Right cardiac atrium (tissue), 5 donors: ENCODE measurements around the gene DPM1. TPM values are rescaled to one million over a fixed set of nuclear protein-coding genes. Genes with fewer than 3 reads are reported as not detected.

Experiments used
- ATAC-seq, 2 donors: fragments of 200-7000 bp; cut with Tn5 transposase; one replicate each; pipeline versions ENCODE4 v1.8.0 to v1.9.1; 2020; ENCODE audit warnings: moderate library complexity in 2 of 2, mild to moderate bottlenecking in 1 of 2
- DNase-seq, 3 donors: peaks; one replicate each; pipeline ENCODE4 v3.0.0-alpha.2; 2020
- H3K27ac ChIP-seq: one replicate; pipeline ENCODE4 v1.5.1; 2013; ENCODE audit warnings: mild to moderate bottlenecking, low read length, control low read depth, moderate library complexity
- H3K27me3 ChIP-seq: one replicate; pipeline ENCODE4 v1.6.1; 2013; ENCODE audit not compliant: control insufficient read depth, insufficient read depth
- H3K4me1 ChIP-seq: one replicate; pipeline ENCODE4 v1.6.1; 2013; ENCODE audit warnings: low read length; ENCODE audit not compliant: control insufficient read depth, insufficient read depth
- H3K4me3 ChIP-seq: one replicate; pipeline ENCODE4 v1.5.1; 2013; ENCODE audit warnings: low read length, control low read depth
- H3K9me3 ChIP-seq: one replicate; pipeline ENCODE4 v1.6.1; 2013; ENCODE audit warnings: low read length; ENCODE audit not compliant: control insufficient read depth
- WGBS: extraction: QIAGEN DNeasy Blood & Tissue Kit; methylation state at CpG from one replicate; pipeline ENCODE4 v1.1.7; 2013; 5-methylcytosine and 5-hydroxymethylcytosine counted together
- intact Hi-C, 4 donors: fragments of 100-400 bp; cut with DNase I; formaldehyde crosslinking; loops; one replicate each; pipeline versions ENCODE4 v1.11.0 to v1.14.0; 2022 to 2023
- polyA plus RNA-seq: library from polyadenylated mRNA; stranded (reverse); fragments of 200-250 nt; gene quantifications from one replicate; pipeline ENCODE4 v1.2.3, GENCODE V29; 2013
- total RNA-seq, 4 donors: library from RNA; stranded (reverse); fragmentation: NEBNext Ultra II Directional; extraction: Animal tissue kit (Norgen Biotek cat#: 25700); gene quantifications; one replicate each; pipeline ENCODE4 v1.2.1, GENCODE V29; 2021
- donor health status: healthy with polysubstance abuse.
- donor health status: DM: no; HTN: yes; CAD: no.
- donor health status: DM: no; HTN: no; CAD: no.
- donor health status: DM: no; HTN: yes; CAD: no; lungs with severe emphysema.
- donor health status: DM: yes; HTN: yes; CAD: no.

The DPM1 gene
- total and polyA plus RNA-seq, 5 donors: 36.1 to 61.2 (median 41.0) TPM

DNA sequence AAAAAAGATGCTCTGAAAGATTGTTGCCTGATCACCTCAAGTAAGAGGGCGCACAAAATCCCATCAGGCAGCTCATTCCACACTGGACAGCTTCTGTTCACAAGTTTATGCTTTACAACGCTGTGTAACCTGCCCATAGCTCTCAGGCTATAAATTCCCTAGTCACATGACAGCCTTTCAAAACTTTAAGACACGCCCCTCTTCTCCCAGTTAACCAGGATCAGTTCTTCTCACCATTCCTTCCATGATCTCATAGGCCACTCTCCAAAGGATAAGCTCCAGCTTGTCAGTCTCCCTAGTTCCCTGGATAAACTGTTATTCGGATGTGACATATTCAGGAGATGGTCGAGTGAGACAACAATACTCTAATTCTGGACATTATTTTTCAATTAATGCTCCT is 42.1 kb downstream of the DPM1 start:
- Histone ChIP-seq H3K4me3 (no peak overlapping the region), H3K9me3 (no peaks in the 10 kb centered on the region), H3K27me3 (no peaks in the 10 kb centered on the region), H3K27ac (peak overlapping the region; percentile 48), H3K4me1 (peaks cover 10% of the 10 kb centered on the region)
- ATAC-seq (peak; percentile 71 to 74), DNase-seq (no peak)
- intact Hi-C loops: no loop called here
- WGBS: 43% methylated on average over 5 of the region's 5 CpGs

DNA sequence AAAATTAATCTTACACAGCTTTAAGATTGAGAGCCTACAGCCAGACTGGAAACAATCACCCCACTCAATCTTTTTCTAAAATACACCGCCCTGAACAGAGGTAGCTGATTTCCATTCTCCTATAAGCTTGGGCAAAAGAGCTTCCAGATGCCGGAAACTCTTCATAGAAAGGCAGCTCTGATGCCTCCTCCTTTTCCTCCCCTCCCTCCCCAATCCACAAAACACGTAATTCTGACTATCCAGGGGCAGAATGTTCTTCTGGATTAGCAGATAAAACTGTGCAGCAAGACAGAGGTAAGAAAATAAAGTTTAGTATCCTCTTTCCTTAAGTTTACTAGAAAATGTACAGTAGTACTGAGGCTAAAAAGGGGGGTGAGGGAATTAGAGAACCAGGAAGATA is 42.9 kb downstream of the DPM1 start:
- H3K27ac ChIP-seq: no peak overlapping the region
- no peak for DNase-seq
- H3K4me3 ChIP-seq: no peak overlapping the region
- peak in 1 of 2 donors; percentile 69 for ATAC-seq
- intact Hi-C loops: no loop called here
- H3K9me3 ChIP-seq: no peaks in the 10 kb centered on the region
- H3K4me1 ChIP-seq: peaks cover 10% of the 10 kb centered on the region
- 26% methylated on average over 3 of the region's 3 CpGs for WGBS
- H3K27me3 ChIP-seq: no peaks in the 10 kb centered on the region

DNA sequence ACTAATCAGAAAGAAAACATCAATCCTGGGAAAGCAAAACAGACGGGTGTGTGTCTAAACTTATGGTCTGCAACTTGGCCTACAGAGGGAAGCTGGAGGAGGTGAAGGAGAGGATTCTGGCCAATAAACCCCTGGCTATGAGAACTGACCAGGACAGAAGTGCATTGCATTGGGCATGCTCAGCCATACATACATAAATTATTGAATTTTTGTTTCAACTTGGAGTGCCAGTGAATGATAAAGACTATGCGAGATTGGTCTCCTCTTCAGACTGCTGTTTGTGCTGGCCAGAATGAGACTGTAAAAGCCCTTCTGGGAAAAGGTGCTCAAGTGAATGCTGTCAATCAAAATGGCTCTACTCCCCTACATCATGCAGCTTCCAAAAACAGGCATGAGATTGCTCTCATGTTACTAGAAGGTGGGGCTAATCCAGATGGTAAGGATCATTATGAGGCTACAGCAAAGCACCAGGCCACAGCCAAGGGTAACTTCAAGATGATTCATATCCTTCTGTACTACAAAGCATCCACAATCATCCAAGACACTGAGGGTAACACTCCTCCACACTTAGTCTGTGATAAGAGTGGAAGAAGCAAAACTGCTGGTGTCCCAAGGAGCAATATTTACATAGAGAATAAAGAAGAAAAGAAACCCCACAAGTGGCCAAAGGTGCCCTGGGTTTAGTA is 44.5 kb downstream of the DPM1 start:
- peaks cover 10% of the 10 kb centered on the region for H3K4me1 ChIP-seq
- H3K27ac ChIP-seq: no peak overlapping the region
- no peaks in the 10 kb centered on the region for H3K27me3 ChIP-seq
- ATAC-seq (peak in 1 of 2 donors; percentile 79), DNase-seq (no peak)
- WGBS: 52% methylated on average over 2 of the region's 2 CpGs
- intact Hi-C loops: no loop called here
- H3K4me3 ChIP-seq: no peak overlapping the region
- no peaks in the 10 kb centered on the region for H3K9me3 ChIP-seq

DNA sequence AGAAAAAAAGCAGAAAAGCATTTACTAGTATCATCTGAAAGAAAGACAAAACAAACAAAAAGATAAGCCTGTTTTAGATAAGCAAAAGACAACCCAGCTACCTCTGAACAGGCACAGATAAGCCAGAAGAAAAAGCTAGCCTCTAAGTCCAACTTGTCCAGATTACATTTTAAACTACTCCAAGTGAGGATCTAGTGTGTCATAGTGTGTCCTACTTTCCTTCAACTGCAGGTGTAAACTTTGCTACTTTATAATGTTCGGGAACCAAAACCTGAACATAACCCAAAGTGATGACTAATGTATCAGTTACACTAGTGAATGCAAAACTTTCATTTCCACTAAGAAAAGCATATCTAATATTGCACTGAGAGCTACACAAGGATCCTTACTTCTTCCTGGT is 46.6 kb downstream of the DPM1 start:
- WGBS: 70% methylated on average over 1 of the region's 1 CpG
- ATAC-seq: no peak

DNA sequence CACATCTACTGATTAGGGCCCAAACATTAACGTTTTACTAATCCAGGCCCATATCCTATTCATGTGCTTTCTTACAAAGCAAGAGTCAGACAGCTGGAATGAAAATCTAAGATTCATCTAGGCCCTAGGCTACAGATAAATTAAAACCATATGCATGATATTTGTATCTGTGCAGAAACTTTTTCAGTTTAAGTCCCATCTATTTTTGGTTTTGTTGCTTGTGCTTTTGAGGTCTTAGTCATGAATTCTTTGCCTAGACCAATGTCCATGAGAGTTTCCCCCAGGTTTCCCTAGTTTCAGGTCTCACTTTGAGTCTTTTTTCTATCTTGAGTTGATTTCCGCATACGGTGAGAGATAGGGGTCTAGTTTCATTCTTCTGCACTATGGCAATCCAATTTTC is 47.3 kb downstream of the DPM1 start:
- intact Hi-C loops: no loop called here
- WGBS: 58% methylated on average over 3 of the region's 3 CpGs

More for the DNA sequence above, 46.6 kb downstream of the DPM1 start:
- H3K4me3 ChIP-seq: no peak overlapping the region
- no peaks in the 10 kb centered on the region for H3K27me3 ChIP-seq
- DNase-seq: no peak
- H3K27ac ChIP-seq: no peak overlapping the region
- peaks cover 8% of the 10 kb centered on the region for H3K4me1 ChIP-seq
- intact Hi-C loops: no loop called here
- H3K9me3 ChIP-seq: no peaks in the 10 kb centered on the region

DNA sequence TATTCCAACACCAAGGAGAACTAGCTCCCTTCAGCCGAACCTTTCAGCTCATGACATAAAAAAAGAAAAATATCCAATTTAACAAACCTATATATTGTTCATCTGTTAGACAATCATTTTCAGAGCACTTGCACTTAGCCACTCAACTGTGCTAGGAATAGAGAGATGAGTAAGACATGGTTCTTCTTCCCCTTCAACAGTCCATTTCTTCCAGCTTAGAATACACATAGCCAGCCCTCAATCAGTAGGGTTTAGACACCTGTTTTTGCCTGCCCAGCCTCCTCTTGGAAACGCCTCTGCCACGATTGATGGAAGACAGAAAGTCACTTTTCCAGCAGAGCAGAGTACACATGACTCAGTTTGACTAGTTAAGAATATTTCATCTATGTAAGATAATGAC is 48.9 kb downstream of the DPM1 start:
- no peak for DNase-seq
- no peak overlapping the region for H3K27ac ChIP-seq
- no peaks in the 10 kb centered on the region for H3K27me3 ChIP-seq
- intact Hi-C loops: no loop called here
- WGBS: 82% methylated on average over 3 of the region's 3 CpGs
- peaks cover 8% of the 10 kb centered on the region for H3K4me1 ChIP-seq
- ATAC-seq: no peak
- H3K4me3 ChIP-seq: no peak overlapping the region
- no peaks in the 10 kb centered on the region for H3K9me3 ChIP-seq

More for the DNA sequence above, 47.3 kb downstream of the DPM1 start:
- Histone ChIP-seq H3K4me1 (peaks cover 8% of the 10 kb centered on the region), H3K9me3 (no peaks in the 10 kb centered on the region), H3K27ac (no peak overlapping the region), H3K27me3 (no peaks in the 10 kb centered on the region), H3K4me3 (no peak overlapping the region)
- DNase-seq (no peak), ATAC-seq (no peak)

DNA sequence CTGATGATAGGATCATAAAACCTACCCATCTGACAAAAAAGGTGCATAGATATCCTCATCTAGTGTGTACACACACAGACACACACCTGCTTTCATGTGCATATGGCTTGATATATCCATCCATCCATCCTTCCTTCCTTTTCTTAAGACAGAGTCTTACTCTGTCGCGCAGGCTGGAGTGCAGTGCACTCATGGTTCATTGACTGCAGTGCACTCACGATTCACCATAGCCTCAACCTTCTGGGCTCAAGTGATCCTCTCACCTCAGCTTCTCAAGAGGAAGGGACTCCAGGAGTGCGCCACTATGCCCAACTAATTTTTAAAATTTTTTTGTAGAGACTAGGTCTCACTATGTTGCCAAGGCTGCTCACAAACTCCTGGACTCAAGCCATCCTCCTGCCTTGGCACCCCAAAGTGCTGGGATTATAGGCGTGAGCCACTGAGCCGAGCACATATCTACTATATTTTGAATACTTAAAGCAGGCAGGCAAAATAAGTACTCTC is 54.2 kb downstream of the DPM1 start:
- no peaks in the 10 kb centered on the region for H3K27me3 ChIP-seq
- no peak overlapping the region for H3K27ac ChIP-seq
- ATAC-seq (peak; percentile 48 to 50), DNase-seq (peak in 1 of 3 donors; percentile 55)
- no peak overlapping the region for H3K4me3 ChIP-seq
- 65% methylated on average over 6 of the region's 6 CpGs for WGBS
- peaks cover 4% of the 10 kb centered on the region for H3K4me1 ChIP-seq
- intact Hi-C loops: no loop called here
- no peaks in the 10 kb centered on the region for H3K9me3 ChIP-seq

DNA sequence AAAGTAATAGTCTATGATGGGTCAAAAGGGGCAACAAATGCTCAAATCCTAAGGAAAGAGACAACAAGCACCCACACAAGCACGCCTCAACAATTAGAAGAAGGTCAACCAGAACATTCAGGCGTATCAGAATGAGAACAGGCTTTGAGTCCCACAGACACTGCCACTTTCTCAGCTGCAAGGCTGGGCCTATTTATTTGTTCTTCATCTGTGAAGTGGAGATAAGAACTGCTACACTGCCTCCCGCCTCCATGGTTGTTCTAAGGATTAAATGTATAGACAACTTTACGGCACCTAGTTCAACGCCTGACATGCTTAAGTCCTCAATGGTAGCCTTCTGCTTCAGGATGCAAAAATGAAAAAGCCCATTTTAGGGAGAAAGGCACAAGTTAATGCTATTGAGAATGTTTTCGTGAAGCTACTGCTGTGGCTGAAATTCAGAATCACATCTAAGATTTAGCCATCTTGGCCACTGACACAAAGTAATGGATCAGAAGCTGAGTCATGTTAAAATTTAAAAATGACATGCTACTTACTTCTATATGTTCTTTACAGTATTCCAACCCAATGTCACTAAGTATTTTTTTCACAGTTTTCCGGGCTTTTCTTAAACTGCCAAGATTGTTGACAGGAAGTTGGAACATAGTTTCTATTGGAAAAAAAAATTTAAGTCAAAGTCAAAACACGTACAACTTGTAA is 54.8 kb downstream of the DPM1 start:
- WGBS: 71% methylated on average over 8 of the region's 8 CpGs
- H3K4me1 ChIP-seq: peaks cover 4% of the 10 kb centered on the region
- no peaks in the 10 kb centered on the region for H3K27me3 ChIP-seq
- no peak overlapping the region for H3K4me3 ChIP-seq
- intact Hi-C loops: no loop called here
- H3K27ac ChIP-seq: no peak overlapping the region
- DNase-seq: no peak
- no peaks in the 10 kb centered on the region for H3K9me3 ChIP-seq
- ATAC-seq: no peak

DNA sequence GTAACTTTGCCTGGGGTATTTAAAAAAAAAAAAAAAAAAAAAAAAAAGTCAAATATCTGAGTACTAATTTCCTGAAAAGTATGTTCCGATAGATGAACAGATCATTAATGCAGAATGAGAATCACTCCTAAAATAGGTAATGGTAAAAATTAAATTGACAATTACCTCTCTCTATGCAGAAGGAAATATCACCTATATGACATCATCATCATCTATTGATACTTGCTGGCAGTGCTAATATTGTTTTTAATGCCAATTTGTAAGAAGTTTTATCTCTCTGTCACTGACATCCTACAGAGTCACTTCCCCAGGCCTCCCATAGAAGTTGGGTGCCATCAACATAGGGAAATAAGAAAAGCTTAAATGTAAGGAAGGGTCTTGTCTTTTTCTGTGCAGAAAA is 57.0 kb downstream of the DPM1 start:
- WGBS: 91% methylated on average over 1 of the region's 1 CpG
- DNase-seq (no peak), ATAC-seq (no peak)
- Histone ChIP-seq H3K4me1 (peaks cover 4% of the 10 kb centered on the region), H3K27me3 (no peaks in the 10 kb centered on the region), H3K4me3 (no peak overlapping the region), H3K9me3 (no peaks in the 10 kb centered on the region), H3K27ac (no peak overlapping the region)
- intact Hi-C loops: no loop called here

DNA sequence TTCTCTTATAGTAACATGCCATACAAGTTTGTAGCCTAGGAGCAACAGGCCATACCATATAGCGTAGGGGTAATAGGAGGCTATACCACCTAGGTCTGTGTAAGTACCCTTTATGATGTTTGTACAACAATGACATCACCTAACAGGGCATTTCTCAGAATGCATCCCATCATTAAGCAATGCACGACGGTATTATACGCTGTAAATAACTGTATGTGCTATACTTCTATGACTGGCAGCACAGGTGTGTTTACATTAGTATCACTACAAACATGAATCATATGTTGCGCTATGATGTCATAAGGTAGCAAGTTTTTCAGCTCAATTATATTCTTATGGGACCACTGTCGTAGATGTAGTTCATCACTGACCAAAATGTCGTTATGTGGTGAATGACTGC is 58.1 kb downstream of the DPM1 start:
- WGBS: 96% methylated on average over 7 of the region's 7 CpGs
- H3K27ac ChIP-seq: no peak overlapping the region
- no peak for ATAC-seq
- no peak overlapping the region for H3K4me3 ChIP-seq
- intact Hi-C loops: no loop called here
- H3K9me3 ChIP-seq: no peaks in the 10 kb centered on the region
- DNase-seq: no peak
- peaks cover 2% of the 10 kb centered on the region for H3K4me1 ChIP-seq
- no peaks in the 10 kb centered on the region for H3K27me3 ChIP-seq

DNA sequence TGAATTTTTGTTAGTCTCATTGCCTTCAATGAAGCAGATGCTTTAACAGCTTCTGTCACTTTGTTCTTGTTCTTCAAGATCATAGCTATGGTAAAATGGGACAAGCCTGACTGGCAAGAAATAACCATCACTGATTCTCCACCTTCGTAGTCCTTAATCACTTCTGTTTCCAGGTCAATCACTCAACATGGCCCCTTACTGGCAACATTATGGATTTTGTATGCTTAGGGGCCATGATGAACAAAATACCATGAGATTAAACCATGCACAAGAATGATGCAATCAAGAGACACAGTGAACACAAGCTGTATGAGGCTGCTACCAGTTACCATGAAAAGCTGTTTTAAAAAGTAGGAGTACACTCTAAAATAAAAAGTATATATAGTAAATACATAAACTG is 59.9 kb downstream of the DPM1 start:
- Histone ChIP-seq H3K27ac (no peak overlapping the region), H3K4me3 (no peak overlapping the region), H3K9me3 (no peaks in the 10 kb centered on the region), H3K27me3 (no peaks in the 10 kb centered on the region), H3K4me1 (no peaks in the 10 kb centered on the region)
- ATAC-seq (no peak), DNase-seq (no peak)
- WGBS: 87% methylated on average over 1 of the region's 1 CpG
- intact Hi-C loops: no loop called here
